Stimulated activated CD4-positive, alpha-beta T cell treated with anti-CD3 and anti-CD28 coated beads, Interleukin-15, amount 100 ng/mL, for 48 hours (primary cell): ENCODE measurements around the gene TMEM19.
"Not testable (repeated sequence)": the region's sequence is repeated elsewhere in the genome, so short reads cannot be mapped to it uniquely, and the experiment has no call there.

Experiments
- DNase-seq, 2 donors: peaks; one replicate each; pipeline ENCODE4 v3.0.0-alpha.2; 2020; ENCODE audit warnings: low read depth in 2 of 2

TMEM19 gene

GRCh38 chr12:71665090-71665463 is 20.8 kb upstream of the TMEM19 start:
- DNase-seq: no peak

- DNase-seq: no peak
Observed at GRCh38 chr12:71666259-71666658, 19.6 kb upstream of the TMEM19 start.

GRCh38 chr12:71671311-71671710 is 14.6 kb upstream of the TMEM19 start:
- DNase-seq: no peak

GRCh38 chr12:71671816-71672215 is 14.1 kb upstream of the TMEM19 start:
- DNase-seq: no peak

DNA sequence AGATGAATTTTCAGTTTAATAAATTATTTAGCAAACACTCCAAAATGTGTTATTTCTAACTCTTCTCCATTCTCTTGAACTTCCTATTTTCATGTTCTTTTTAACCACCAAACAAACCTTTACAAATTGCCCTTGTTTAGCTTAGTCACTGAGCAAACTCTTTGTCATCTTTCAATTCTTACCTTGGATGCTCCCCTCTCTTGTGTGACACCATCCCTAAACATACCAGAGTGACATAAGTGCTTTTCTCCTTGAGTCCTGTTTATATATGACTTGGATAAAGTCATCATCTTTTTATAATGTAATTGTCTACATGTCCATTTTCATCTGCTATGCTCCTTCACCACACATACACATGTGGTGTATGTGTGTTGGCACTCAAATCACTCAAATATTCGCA is 3.4 kb upstream of the TMEM19 start:
- no peak for DNase-seq

GRCh38 chr12:71683633-71684032 is 2.2 kb upstream of the TMEM19 start:
- DNase-seq: no peak

- no peak for DNase-seq
Observed at GRCh38 chr12:71684081-71684480, 1.8 kb upstream of the TMEM19 start.

DNA sequence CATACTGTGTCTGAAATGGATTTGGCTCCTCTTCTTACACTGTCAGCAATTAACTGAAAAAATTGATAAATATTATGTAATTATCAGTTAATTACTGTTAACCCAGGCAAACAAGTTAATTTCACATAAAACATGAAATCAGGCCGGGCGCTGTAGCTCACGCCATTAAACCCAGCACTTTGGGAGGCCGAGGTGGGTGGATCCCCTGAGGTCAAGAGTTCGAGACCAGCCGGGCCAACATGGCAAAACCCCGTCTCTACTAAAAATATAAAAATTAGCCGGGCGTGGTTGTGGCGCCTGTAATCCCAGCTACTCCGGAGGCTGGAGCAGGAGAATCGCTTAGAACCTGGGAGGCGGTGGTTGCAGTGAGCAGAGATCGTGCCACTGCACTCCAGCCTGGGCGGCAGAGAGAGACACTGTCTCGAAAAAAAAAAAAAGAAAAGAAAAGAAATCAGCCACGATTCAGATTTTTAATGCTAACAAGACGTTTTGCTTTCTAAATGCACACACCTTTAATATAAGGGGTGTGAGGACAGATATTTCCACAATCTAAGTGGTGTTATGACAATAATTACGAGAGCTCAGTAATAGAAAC is 473 bp upstream of the TMEM19 start:
- no peak for DNase-seq

GRCh38 chr12:71686658-71687025 is 760 bp downstream of the TMEM19 start:
- no peak for DNase-seq

GRCh38 chr12:71687172-71687571 is 1.3 kb downstream of the TMEM19 start:
- not testable (repeated sequence) for DNase-seq

DNA sequence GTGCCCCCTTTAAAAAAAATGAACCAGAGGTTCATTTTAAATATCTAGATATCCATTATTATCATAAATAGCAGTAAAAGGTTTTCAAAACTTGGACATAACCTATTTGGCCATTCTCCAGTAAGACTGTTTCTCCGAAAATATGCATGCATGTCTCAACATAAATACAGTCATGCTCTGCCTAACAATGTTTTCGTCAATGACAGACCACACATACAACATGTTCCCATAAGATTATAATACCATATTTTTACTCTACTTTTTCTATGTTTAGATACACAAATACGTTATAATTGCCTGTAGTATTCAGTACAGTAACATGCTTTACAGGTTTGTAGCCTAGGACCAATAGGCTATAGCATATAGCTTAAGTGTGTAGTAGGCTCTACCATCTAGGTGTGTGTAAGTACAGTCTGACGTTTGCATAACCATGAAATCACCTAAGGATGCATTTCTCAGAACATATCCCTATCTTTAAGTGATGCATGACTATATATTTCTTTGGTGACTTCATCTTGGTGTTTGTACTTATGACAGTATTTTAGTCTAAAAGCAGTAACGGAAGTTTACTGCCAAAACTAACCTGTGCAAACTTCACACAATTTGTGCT is 3.2 kb downstream of the TMEM19 start:
- no peak for DNase-seq

DNA sequence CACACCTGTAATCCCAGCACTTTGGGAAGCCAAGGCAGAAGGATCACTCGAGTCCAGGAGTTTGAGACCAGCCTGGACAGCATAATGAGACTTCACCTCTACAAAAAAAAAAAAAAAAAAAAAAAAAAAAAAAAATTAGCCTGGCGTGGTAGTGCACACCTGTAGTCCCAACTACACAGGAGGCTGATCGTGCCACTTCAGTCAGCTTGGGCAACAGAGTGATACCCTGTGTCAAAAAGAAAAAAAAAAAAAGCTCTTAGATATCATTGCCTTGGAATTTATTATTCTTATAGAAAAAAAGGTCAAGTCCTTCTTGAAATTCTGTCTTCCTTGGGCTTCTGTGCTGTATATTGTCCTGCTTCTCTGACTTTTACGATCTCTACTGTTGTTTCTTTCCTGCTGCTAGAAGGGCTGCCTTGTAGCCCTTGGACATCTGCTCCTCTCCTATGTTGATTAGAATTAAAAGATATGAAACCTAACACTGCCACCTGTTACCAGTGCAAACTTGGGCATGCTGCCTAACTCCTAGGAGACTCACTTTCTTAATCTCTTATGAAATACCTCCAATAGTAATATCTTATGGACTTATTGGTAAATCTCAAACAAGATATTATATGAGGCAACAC is 5.7 kb downstream of the TMEM19 start:
- no peak for DNase-seq

DNA sequence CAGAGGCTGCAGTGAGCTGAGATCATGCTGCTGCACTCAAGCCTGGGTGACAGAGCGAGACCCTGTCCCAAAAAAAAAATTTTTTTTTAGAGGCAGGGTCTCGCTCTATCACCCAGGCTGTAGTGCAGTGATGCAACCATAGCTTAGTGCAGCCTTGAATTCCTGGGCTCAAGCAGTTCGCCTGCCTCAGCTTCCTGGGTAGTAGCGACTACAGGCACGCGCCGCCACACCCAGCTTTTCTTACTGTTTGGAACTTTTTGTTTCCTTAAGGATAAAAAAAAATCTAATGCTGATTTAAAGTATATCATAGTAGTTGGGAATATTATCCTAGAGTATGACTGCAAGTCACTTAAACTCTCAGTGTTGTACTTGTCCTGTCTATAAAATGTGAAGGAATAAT is 7.2 kb downstream of the TMEM19 start:
- DNase-seq: no peak

- DNase-seq: not testable (repeated sequence)
Observed at GRCh38 chr12:71693651-71694050, 7.8 kb downstream of the TMEM19 start.

DNA sequence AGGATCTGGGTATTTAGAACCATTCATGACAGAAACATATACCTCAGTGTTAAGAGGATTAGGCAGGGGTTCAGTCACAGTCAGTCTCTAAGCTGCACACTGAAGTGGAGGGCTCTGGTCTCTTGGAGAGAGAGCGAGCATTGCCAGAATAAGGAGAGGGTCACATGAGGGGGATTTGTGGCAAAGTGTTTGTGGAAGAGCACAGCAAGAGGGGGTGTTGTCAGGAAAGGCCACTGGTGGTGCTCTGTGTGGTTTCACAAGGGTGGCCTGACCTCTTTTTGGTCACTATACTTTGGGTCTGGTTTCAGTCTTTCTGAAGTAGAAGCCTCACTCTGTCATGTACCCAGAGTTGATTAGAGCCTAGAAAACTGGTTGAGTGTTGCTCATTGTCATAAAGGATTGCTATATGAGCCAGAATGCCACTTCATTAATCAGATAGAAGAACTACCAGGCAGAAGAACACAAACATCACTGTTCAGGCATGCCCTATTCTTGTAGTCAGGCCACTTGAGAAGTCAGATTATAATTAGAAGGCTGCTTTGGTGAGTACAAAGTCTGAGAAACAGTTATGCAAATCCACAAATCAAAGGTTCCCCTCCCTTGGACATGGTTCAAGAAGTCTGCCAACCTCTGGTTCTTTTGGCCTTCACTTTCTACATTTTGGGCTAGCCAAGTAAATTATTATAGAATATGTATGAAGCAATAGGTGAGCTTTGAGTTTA is 8.4 kb downstream of the TMEM19 start:
- DNase-seq: no peak

GRCh38 chr12:71695782-71696181 is 9.9 kb downstream of the TMEM19 start:
- no peak for DNase-seq

DNA sequence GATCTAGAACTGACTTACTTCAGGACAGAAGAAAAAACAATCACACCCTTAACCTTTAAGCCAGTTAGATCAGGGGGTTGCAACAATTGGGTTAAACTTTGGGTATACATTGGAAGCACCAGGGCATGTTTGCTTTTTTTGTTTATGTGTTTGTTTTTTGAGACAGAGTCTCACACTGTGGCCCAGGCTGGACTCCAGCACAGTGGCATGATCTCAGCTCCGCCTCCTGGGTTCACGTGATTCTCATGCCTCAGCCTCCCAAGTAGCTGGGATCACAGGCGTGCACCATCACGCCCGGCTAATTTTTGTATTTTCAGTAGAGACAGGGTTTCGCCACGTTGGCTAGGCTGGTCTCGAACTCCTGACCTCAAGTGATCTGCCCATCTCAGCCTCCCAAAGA is 16.3 kb downstream of the TMEM19 start:
- not testable (repeated sequence) for DNase-seq

- DNase-seq: no peak
Observed at GRCh38 chr12:71702590-71702989, 16.7 kb downstream of the TMEM19 start.

- DNase-seq: no peak
Observed at GRCh38 chr12:71703206-71703605, 17.3 kb downstream of the TMEM19 start.

- DNase-seq: no peak
Observed at GRCh38 chr12:71704920-71705319, 19.0 kb downstream of the TMEM19 start.

- DNase-seq: no peak
Observed at GRCh38 chr12:71708658-71709057, 22.8 kb downstream of the TMEM19 start.

- no peak for DNase-seq
Observed at GRCh38 chr12:71710276-71711125, 24.6 kb downstream of the TMEM19 start.
